ENCODE measurements around the gene HDAC9.

DNA sequence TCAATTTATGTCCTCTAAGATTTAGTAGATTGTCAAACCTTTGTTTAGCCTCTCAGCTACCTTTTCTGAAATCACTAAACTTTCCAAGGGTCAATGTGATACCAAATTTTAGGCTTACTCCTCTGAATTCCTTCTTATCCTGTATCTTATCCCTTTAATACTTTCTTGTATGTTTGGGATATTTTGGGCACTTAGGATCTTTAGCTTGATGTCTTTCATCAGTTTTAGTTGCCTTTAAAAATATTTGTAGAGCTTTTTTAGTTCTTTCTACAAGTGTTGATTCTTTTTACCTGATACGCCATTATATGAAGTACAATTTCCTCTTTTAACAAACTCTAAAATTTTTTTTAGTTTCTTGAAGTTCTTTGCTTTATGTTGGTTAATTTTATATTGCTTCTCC lies 30.7 kb upstream of the HDAC9 start:
- TF ChIP-seq CEBPB (IDR thresholded peaks at IDR 0.05; ENCODE audit: low read depth) (no peak), JUND (IDR thresholded peaks at IDR 0.05) (no peak), POLR2A (IDR thresholded peaks at IDR 0.05; ENCODE audit: borderline replicate concordance, extremely low read depth, insufficient read depth, insufficient read length) (no peak), YY1 (IDR thresholded peaks at IDR 0.05; ENCODE audit: extremely low read depth, insufficient replicate concordance, low read depth, low read length) (no peak), SIN3A (IDR thresholded peaks at IDR 0.05; ENCODE audit: low read depth) (no peak), ZNF274 (IDR thresholded peaks at IDR 0.05; ENCODE audit: low read depth, low read length) (no peak), POLR2AphosphoS5 (IDR thresholded peaks at IDR 0.05; ENCODE audit: low read depth, low read length) (no peak), ELF1 (IDR thresholded peaks at IDR 0.05; ENCODE audit: borderline replicate concordance, low read depth) (no peak), EZH2phosphoT487 (IDR thresholded peaks at IDR 0.05; ENCODE audit: borderline replicate concordance) (no peak), ZFX (IDR thresholded peaks at IDR 0.05) (no peak), SRF (IDR thresholded peaks at IDR 0.05; ENCODE audit: low read depth) (no peak), SP1 (IDR thresholded peaks at IDR 0.05; ENCODE audit: low read depth) (no peak)
- TF ChIP-seq, protein P1, sequence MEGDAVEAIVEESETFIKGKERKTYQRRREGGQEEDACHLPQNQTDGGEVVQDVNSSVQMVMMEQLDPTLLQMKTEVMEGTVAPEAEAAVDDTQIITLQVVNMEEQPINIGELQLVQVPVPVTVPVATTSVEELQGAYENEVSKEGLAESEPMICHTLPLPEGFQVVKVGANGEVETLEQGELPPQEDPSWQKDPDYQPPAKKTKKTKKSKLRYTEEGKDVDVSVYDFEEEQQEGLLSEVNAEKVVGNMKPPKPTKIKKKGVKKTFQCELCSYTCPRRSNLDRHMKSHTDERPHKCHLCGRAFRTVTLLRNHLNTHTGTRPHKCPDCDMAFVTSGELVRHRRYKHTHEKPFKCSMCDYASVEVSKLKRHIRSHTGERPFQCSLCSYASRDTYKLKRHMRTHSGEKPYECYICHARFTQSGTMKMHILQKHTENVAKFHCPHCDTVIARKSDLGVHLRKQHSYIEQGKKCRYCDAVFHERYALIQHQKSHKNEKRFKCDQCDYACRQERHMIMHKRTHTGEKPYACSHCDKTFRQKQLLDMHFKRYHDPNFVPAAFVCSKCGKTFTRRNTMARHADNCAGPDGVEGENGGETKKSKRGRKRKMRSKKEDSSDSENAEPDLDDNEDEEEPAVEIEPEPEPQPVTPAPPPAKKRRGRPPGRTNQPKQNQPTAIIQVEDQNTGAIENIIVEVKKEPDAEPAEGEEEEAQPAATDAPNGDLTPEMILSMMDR (IDR thresholded peaks at IDR 0.05 in 2 of 3, conservative IDR thresholded peaks at IDR 0.05 in 1 of 3; ENCODE audit: borderline replicate concordance in 1 of 3, insufficient read depth in 1 of 3, low read depth in 2 of 3, low read length in 2 of 3) = no peak
- TF ChIP-seq, protein P2, sequence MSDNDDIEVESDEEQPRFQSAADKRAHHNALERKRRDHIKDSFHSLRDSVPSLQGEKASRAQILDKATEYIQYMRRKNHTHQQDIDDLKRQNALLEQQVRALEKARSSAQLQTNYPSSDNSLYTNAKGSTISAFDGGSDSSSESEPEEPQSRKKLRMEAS (IDR thresholded peaks at IDR 0.05) = no peak
